GM12878 (cell line): ENCODE data around the gene KIF6. TPM values are rescaled to one million over a fixed set of nuclear protein-coding genes. Genes with fewer than 3 reads are reported as not detected.

Source experiments
- ATAC-seq: fragments of 200-7000 bp; cut with Tn5 transposase; 3 replicates; pipeline ENCODE4 v1.9.1; 2020; ENCODE audit warnings: mild to moderate bottlenecking, moderate library complexity
- BruUV-seq: library from RNA; stranded (reverse); fragments of 400-500 nt; replicated peaks from 2 replicates; lab custom pipeline; 2021; lab: Mats Ljungman, UMichigan
- CTCF ChIA-PET: fragments of 300-600 bp; sonication (Branson Sonifier 250); formaldehyde crosslinking; extraction: SDS; loops from one replicate; lab custom pipeline; 2021; ENCODE audit warnings: inconsistent platforms; lab: Yijun Ruan, JAX
- POLR2A ChIA-PET: fragments of 350-600 bp; formaldehyde crosslinking; extraction: SDS; loops from one replicate; lab custom pipeline; 2021; ENCODE audit warnings: inconsistent platforms; lab: Charles Lee
- RAD21 ChIA-PET: fragments of 300-600 bp; sonication (Branson Sonifier 250); formaldehyde crosslinking; loops from one replicate; lab custom pipeline; 2023; ENCODE audit warnings: antibody characterized with exemption; ENCODE audit not compliant: unreplicated experiment; lab: Charles Lee
- SMC1A ChIA-PET: fragments of 300-600 bp; sonication (Branson Sonifier 250); formaldehyde crosslinking; loops from one replicate; lab custom pipeline; 2023; ENCODE audit not compliant: unreplicated experiment, uncharacterized antibody; lab: Charles Lee
- DNase-seq: peaks from one replicate; pipeline ENCODE4 v3.0.0-alpha.2; 2011; ENCODE audit warnings: low read depth, low spot score
- FAIRE-seq: peaks from 3 replicates; lab custom pipeline; 2011; peaks lifted over from hg19 to GRCh38; lab: Jason Lieb, UNC
- H2AFZ ChIP-seq: 2 replicates; pipeline ENCODE4 v1.6.0; 2011; ENCODE audit warnings: low read depth, low read length, control low read depth; ENCODE audit not compliant: control insufficient read depth
- H3K27ac ChIP-seq: 2 replicates; pipeline ENCODE4 v1.5.1; 2011; ENCODE audit warnings: control low read depth; ENCODE audit not compliant: control insufficient read depth, insufficient read depth
- H3K27me3 ChIP-seq, 2 experiments: replicated peaks in 1 of 2; 2 replicates each; pipeline versions ENCODE4 v1.6.0 to v1.6.1; 2011; ENCODE audit warnings: low read length in 1 of 2; ENCODE audit not compliant: control insufficient read depth in 2 of 2, insufficient read depth in 2 of 2
- H3K36me3 ChIP-seq, 2 experiments: 2 replicates each; pipeline ENCODE4 v1.5.1; 2011; ENCODE audit warnings: low read length in 1 of 2; ENCODE audit not compliant: control insufficient read depth in 2 of 2, insufficient read depth in 2 of 2
- H3K4me1 ChIP-seq: 2 replicates; pipeline ENCODE4 v1.6.1; 2011; ENCODE audit warnings: mild to moderate bottlenecking, low read length, moderate library complexity, mixed read lengths; ENCODE audit not compliant: control insufficient read depth, insufficient read depth
- H3K4me2 ChIP-seq: 2 replicates; pipeline ENCODE4 v1.6.0; 2011; ENCODE audit warnings: control low read depth; ENCODE audit not compliant: control insufficient read depth, insufficient read depth
- H3K4me3 ChIP-seq: fragments of 200-600 bp; sonication (generic); 2 replicates; pipeline ENCODE4 v1.5.1; 2016
- H3K79me2 ChIP-seq: 2 replicates; pipeline ENCODE4 v1.6.0; 2011; ENCODE audit warnings: low read length; ENCODE audit not compliant: control insufficient read depth, insufficient read depth
- H3K9ac ChIP-seq: 2 replicates; pipeline ENCODE4 v1.8.0; 2011; ENCODE audit warnings: low read length, control low read depth, mixed read lengths; ENCODE audit not compliant: control insufficient read depth, insufficient read depth
- H3K9me3 ChIP-seq: replicated peaks from 3 replicates; pipeline ENCODE4 v1.5.1; 2011; ENCODE audit warnings: mild to moderate bottlenecking, low read length; ENCODE audit not compliant: control insufficient read depth, insufficient read depth
- H4K20me1 ChIP-seq: 2 replicates; pipeline ENCODE4 v1.6.0; 2011; ENCODE audit not compliant: control insufficient read depth, insufficient read depth
- GATAD2B ChIP-seq: fragments of 450-650 bp; conservative IDR thresholded peaks from 2 replicates; pipeline ENCODE4 v1.6.1; 2017; ENCODE audit warnings: low read depth, mild to moderate bottlenecking, moderate library complexity
- HCFC1 ChIP-seq: fragments of 150-350 bp; IDR thresholded peaks from 2 replicates; pipeline ENCODE4 v1.6.1; 2014; ENCODE audit warnings: low read length
- NR2F1 ChIP-seq: fragments of 450-650 bp; conservative IDR thresholded peaks from 2 replicates; pipeline ENCODE4 v1.6.1; 2017; ENCODE audit warnings: mild to moderate bottlenecking
- PAX8 ChIP-seq: fragments of 450-650 bp; IDR thresholded peaks from 2 replicates; pipeline ENCODE4 v1.6.1; 2017; ENCODE audit warnings: mild to moderate bottlenecking, moderate library complexity
- SRF ChIP-seq, 2 experiments: IDR thresholded peaks; 2 replicates each; pipeline ENCODE4 v1.6.1; 2011; ENCODE audit warnings: low read depth in 2 of 2, low read length in 2 of 2, mild to moderate bottlenecking in 1 of 2, moderate library complexity in 1 of 2
- ZNF207 ChIP-seq: fragments of 450-650 bp; IDR thresholded peaks from 2 replicates; pipeline ENCODE4 v1.6.1; 2014; ENCODE audit warnings: antibody characterized with exemption, mild to moderate bottlenecking, borderline replicate concordance
- WGBS: methylation state at CpG from one replicate; pipeline ENCODE4 v1.1.6; 2016; ENCODE audit warnings: low lambda C conversion rate; ENCODE audit not compliant: insufficient replicate concordance, insufficient coverage; ENCODE audit errors: missing lambda C conversion rate; 5-methylcytosine and 5-hydroxymethylcytosine counted together
- in situ Hi-C: fragments of 300-500 bp; cut with MboI; formaldehyde crosslinking; loops from 9 replicates; pipeline ENCODE4 v1.14.3; 2018; ENCODE audit warnings: mixed read lengths
- intact Hi-C: fragments of 100-400 bp; cut with micrococcal nuclease; formaldehyde crosslinking; loops from one replicate; pipeline ENCODE4 v1.14.2; 2022; ENCODE audit not compliant: unreplicated experiment
- polyA plus RNA-seq, 11 experiments: library from polyadenylated mRNA; depleted of rRNA in 4 of 11; unstranded in 6 of 11; stranded (reverse) in 5 of 11; fragments of >200 nt; fragmentation: Nextera tagmentation in 4 of 11; fragmentation: Illumina TruSeq in 1 of 11; extraction: Ambion mirVana in 4 of 11; extraction: Trizol in 1 of 11; gene quantifications; 1 replicate in 1 of 11; 2 replicates in 10 of 11; pipeline versions ENCODE4 v1.2.1 to v1.2.3, GENCODE V29; 2011 to 2016; ENCODE audit warnings: inconsistent platforms in 2 of 11, missing spikeins in 2 of 11, low read depth in 1 of 11
- total RNA-seq, 4 experiments: library from RNA; depleted of rRNA in 3 of 4; stranded (reverse); fragments of >200 nt in 3 of 4; fragmentation: Illumina TruSeq in 1 of 4; extraction: Trizol in 1 of 4; gene quantifications; 2 replicates each; pipeline versions ENCODE4 v1.2.1 to v1.2.3, GENCODE V29; 2013 to 2021
- TF ChIP-seq, protein P1 (sequence below): fragments of 450-650 bp; IDR thresholded peaks from 2 replicates; pipeline ENCODE4 v1.6.1; 2016; ENCODE audit warnings: mild to moderate bottlenecking, moderate library complexity, borderline replicate concordance
- TF ChIP-seq, protein P2 (sequence below): fragments of 450-650 bp; IDR thresholded peaks from 2 replicates; pipeline ENCODE4 v1.6.1; 2017; ENCODE audit warnings: mild to moderate bottlenecking, moderate library complexity
- TF ChIP-seq, protein P3 (sequence below): IDR thresholded peaks from 2 replicates; pipeline ENCODE4 v1.6.1; 2012; ENCODE audit warnings: low read depth, low read length, improper control_type of control experiment
- TF ChIP-seq, protein P4 (sequence below): fragments of 150-350 bp; IDR thresholded peaks from 2 replicates; pipeline ENCODE4 v1.6.1; 2016; ENCODE audit warnings: low read depth, low read length

KIF6 gene
- total and polyA plus RNA-seq, 10 of the 15 experiments (the other 5 are each of a cell fraction or from before 2014, with no cell fraction given) = 0.09 to 1.0 (median 0.28) TPM

DNA sequence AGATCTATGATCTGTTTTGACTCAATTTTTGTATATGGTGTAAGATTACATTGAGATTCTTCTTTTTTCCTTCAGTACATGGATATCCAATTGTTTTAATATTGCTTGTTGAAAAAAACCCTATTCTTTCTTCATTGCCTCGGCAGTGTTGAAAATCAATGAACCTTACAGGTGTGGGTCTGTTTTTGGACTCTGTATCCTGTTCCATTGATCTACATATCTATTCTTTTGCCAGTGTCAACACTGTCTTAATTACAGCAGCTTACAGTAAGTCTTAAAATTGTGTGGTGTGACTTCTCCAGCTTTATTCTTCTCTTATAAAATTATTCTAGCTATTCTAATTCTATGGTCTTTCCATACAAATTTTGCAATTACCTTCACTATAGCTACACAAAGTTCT, 320.9 kb downstream of the KIF6 start:
- intact Hi-C loops = no loop called here
- Histone ChIP-seq H3K27ac (no peak overlapping the region), H3K27me3 (no peaks in the 10 kb centered on the region), H3K4me1 (peaks cover 3% of the 10 kb centered on the region), H3K9me3 (no peaks in the 10 kb centered on the region), H4K20me1 (no peaks in the 10 kb centered on the region), H3K9ac (no peak overlapping the region), H3K79me2 (no peaks in the 10 kb centered on the region), H3K4me3 (no peak overlapping the region), H2AFZ (no peak overlapping the region), H3K4me2 (no peak overlapping the region), H3K36me3 (no peaks in the 10 kb centered on the region)
- SMC1A ChIA-PET = interaction anchor here (0.7 kb wide), 1 partner anchor 128 kb away, joined by 3 read pairs; no protein-coding TSS in a partner anchor
- POLR2A ChIA-PET = no interaction called here
- no peak for ATAC-seq
- no peak for FAIRE-seq
- 26% methylated on average over 1 of the region's 1 CpG for WGBS
- BruUV-seq = no TSS peak
- in situ Hi-C loops = no loop called here
- CTCF ChIA-PET = interaction anchor here (0.9 to 1.1 kb wide), 2 partner anchors 9 to 48 kb away, joined by 3 to 4 read pairs; no protein-coding TSS in a partner anchor
- no peak for DNase-seq
- RAD21 ChIA-PET = interaction anchor here (1.0 kb wide), 1 partner anchor 10 kb away, joined by 5 read pairs; no protein-coding TSS in a partner anchor
- TF ChIP-seq HCFC1 = no peak
- TF ChIP-seq, protein P1, sequence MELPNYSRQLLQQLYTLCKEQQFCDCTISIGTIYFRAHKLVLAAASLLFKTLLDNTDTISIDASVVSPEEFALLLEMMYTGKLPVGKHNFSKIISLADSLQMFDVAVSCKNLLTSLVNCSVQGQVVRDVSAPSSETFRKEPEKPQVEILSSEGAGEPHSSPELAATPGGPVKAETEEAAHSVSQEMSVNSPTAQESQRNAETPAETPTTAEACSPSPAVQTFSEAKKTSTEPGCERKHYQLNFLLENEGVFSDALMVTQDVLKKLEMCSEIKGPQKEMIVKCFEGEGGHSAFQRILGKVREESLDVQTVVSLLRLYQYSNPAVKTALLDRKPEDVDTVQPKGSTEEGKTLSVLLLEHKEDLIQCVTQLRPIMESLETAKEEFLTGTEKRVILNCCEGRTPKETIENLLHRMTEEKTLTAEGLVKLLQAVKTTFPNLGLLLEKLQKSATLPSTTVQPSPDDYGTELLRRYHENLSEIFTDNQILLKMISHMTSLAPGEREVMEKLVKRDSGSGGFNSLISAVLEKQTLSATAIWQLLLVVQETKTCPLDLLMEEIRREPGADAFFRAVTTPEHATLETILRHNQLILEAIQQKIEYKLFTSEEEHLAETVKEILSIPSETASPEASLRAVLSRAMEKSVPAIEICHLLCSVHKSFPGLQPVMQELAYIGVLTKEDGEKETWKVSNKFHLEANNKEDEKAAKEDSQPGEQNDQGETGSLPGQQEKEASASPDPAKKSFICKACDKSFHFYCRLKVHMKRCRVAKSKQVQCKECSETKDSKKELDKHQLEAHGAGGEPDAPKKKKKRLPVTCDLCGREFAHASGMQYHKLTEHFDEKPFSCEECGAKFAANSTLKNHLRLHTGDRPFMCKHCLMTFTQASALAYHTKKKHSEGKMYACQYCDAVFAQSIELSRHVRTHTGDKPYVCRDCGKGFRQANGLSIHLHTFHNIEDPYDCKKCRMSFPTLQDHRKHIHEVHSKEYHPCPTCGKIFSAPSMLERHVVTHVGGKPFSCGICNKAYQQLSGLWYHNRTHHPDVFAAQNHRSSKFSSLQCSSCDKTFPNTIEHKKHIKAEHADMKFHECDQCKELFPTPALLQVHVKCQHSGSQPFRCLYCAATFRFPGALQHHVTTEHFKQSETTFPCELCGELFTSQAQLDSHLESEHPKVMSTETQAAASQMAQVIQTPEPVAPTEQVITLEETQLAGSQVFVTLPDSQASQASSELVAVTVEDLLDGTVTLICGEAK = no peak
- TF ChIP-seq, protein P2, sequence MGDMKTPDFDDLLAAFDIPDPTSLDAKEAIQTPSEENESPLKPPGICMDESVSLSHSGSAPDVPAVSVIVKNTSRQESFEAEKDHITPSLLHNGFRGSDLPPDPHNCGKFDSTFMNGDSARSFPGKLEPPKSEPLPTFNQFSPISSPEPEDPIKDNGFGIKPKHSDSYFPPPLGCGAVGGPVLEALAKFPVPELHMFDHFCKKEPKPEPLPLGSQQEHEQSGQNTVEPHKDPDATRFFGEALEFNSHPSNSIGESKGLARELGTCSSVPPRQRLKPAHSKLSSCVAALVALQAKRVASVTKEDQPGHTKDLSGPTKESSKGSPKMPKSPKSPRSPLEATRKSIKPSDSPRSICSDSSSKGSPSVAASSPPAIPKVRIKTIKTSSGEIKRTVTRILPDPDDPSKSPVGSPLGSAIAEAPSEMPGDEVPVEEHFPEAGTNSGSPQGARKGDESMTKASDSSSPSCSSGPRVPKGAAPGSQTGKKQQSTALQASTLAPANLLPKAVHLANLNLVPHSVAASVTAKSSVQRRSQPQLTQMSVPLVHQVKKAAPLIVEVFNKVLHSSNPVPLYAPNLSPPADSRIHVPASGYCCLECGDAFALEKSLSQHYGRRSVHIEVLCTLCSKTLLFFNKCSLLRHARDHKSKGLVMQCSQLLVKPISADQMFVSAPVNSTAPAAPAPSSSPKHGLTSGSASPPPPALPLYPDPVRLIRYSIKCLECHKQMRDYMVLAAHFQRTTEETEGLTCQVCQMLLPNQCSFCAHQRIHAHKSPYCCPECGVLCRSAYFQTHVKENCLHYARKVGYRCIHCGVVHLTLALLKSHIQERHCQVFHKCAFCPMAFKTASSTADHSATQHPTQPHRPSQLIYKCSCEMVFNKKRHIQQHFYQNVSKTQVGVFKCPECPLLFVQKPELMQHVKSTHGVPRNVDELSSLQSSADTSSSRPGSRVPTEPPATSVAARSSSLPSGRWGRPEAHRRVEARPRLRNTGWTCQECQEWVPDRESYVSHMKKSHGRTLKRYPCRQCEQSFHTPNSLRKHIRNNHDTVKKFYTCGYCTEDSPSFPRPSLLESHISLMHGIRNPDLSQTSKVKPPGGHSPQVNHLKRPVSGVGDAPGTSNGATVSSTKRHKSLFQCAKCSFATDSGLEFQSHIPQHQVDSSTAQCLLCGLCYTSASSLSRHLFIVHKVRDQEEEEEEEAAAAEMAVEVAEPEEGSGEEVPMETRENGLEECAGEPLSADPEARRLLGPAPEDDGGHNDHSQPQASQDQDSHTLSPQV = no peak
- TF ChIP-seq, protein P3, sequence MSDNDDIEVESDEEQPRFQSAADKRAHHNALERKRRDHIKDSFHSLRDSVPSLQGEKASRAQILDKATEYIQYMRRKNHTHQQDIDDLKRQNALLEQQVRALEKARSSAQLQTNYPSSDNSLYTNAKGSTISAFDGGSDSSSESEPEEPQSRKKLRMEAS = no peak
- TF ChIP-seq ZNF207 = no peak
- TF ChIP-seq GATAD2B = no peak
- TF ChIP-seq SRF (IDR thresholded peaks at IDR 0.05; ENCODE audit: low read depth in 2 of 2, low read length in 2 of 2) = no peak
- TF ChIP-seq, protein P4, sequence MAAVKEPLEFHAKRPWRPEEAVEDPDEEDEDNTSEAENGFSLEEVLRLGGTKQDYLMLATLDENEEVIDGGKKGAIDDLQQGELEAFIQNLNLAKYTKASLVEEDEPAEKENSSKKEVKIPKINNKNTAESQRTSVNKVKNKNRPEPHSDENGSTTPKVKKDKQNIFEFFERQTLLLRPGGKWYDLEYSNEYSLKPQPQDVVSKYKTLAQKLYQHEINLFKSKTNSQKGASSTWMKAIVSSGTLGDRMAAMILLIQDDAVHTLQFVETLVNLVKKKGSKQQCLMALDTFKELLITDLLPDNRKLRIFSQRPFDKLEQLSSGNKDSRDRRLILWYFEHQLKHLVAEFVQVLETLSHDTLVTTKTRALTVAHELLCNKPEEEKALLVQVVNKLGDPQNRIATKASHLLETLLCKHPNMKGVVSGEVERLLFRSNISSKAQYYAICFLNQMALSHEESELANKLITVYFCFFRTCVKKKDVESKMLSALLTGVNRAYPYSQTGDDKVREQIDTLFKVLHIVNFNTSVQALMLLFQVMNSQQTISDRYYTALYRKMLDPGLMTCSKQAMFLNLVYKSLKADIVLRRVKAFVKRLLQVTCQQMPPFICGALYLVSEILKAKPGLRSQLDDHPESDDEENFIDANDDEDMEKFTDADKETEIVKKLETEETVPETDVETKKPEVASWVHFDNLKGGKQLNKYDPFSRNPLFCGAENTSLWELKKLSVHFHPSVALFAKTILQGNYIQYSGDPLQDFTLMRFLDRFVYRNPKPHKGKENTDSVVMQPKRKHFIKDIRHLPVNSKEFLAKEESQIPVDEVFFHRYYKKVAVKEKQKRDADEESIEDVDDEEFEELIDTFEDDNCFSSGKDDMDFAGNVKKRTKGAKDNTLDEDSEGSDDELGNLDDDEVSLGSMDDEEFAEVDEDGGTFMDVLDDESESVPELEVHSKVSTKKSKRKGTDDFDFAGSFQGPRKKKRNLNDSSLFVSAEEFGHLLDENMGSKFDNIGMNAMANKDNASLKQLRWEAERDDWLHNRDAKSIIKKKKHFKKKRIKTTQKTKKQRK = no peak
- no peak for TF ChIP-seq NR2F1
- TF ChIP-seq PAX8 = no peak
